DND-41 (cell line): ENCODE data around the gene ITSN2.

Experiments
- ATAC-seq: fragments of 200-7000 bp; cut with Tn5 transposase; 3 replicates; pipeline ENCODE4 v1.9.1; 2021; ENCODE audit warnings: low read depth; ENCODE audit not compliant: insufficient read depth
- DNase-seq: peaks from one replicate; pipeline ENCODE4 v3.0.0-alpha.2; 2020
- H2AFZ ChIP-seq: 2 replicates; pipeline ENCODE4 v1.6.0; 2012; ENCODE audit warnings: low read depth, low read length
- H3K27ac ChIP-seq: 2 replicates; pipeline ENCODE4 v1.5.1; 2012; ENCODE audit warnings: low read length, inconsistent platforms
- H3K27me3 ChIP-seq: fragments of 200-600 bp; sonication (generic); 2 replicates; pipeline ENCODE4 v1.6.0; 2012; ENCODE audit warnings: low read length, mild to moderate bottlenecking, inconsistent platforms; ENCODE audit not compliant: insufficient read depth, poor library complexity
- H3K36me3 ChIP-seq: 2 replicates; pipeline ENCODE4 v1.5.1; 2012; ENCODE audit warnings: low read length, inconsistent platforms; ENCODE audit not compliant: insufficient read depth
- H3K4me1 ChIP-seq: 2 replicates; pipeline ENCODE4 v1.5.1; 2012; ENCODE audit warnings: mild to moderate bottlenecking, low read length; ENCODE audit not compliant: insufficient read depth
- H3K4me2 ChIP-seq: 2 replicates; pipeline ENCODE4 v1.6.0; 2012; ENCODE audit warnings: mild to moderate bottlenecking, moderate library complexity, low read length, inconsistent platforms; ENCODE audit not compliant: insufficient read depth
- H3K4me3 ChIP-seq, 2 experiments: fragments of 200-600 bp in 1 of 2; shearing (Covaris generic) in 1 of 2; 2 replicates each; pipeline ENCODE4 v1.5.1; 2012 to 2016; ENCODE audit warnings: inconsistent platforms in 2 of 2, low read length in 2 of 2, mild to moderate bottlenecking in 2 of 2, low read depth in 1 of 2, moderate library complexity in 1 of 2
- H3K79me2 ChIP-seq: 2 replicates; pipeline ENCODE4 v1.6.0; 2012; ENCODE audit warnings: low read length, inconsistent platforms; ENCODE audit not compliant: insufficient read depth
- H3K9ac ChIP-seq: 2 replicates; pipeline ENCODE4 v1.6.0; 2012; ENCODE audit warnings: low read depth, mild to moderate bottlenecking, inconsistent platforms, low read length, moderate library complexity
- H3K9me3 ChIP-seq: 2 replicates; pipeline ENCODE4 v1.5.1; 2012; ENCODE audit warnings: low read length, moderate library complexity, mild to moderate bottlenecking, inconsistent platforms; ENCODE audit not compliant: insufficient read depth, severe bottlenecking
- H4K20me1 ChIP-seq: 2 replicates; pipeline ENCODE4 v1.6.0; 2012; ENCODE audit warnings: low read length; ENCODE audit not compliant: insufficient read depth
- EZH2 ChIP-seq: IDR thresholded peaks from 3 replicates; pipeline ENCODE4 v1.6.1; 2012; ENCODE audit warnings: borderline replicate concordance, low read depth, mild to moderate bottlenecking, moderate library complexity, low read length, inconsistent platforms; ENCODE audit not compliant: severe bottlenecking
- TF ChIP-seq, protein P1 (sequence below): IDR thresholded peaks from 2 replicates; pipeline ENCODE4 v1.5.1; 2012; ENCODE audit warnings: borderline replicate concordance, low read length, moderate library complexity, mild to moderate bottlenecking; ENCODE audit not compliant: poor library complexity, severe bottlenecking; ENCODE audit errors: extremely low read depth

Gene ITSN2

DNA sequence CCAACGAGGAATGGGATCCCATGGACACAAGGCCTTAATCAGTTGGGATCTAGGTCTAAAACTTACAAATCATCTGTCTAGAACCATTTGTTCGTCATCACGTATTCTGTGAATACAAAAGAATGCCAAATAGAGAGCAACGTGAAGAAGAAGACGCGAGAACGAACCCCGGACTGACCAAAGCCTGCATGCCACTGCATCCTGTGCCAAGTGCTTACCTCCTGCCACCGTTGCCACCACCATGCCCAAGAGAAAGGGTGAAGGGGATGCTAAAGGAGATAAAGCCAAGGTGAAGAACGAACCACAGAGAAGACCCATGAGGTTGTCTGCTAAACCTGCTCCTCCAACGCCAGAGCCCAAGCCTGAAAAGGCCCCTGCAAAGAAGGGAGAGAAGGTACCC is 30.2 kb downstream of the ITSN2 start:
- no peak overlapping the region for H3K4me2 ChIP-seq
- H3K27me3 ChIP-seq = no peaks in the 10 kb centered on the region
- H3K4me3 ChIP-seq = no peak overlapping the region
- TF ChIP-seq, protein P1, sequence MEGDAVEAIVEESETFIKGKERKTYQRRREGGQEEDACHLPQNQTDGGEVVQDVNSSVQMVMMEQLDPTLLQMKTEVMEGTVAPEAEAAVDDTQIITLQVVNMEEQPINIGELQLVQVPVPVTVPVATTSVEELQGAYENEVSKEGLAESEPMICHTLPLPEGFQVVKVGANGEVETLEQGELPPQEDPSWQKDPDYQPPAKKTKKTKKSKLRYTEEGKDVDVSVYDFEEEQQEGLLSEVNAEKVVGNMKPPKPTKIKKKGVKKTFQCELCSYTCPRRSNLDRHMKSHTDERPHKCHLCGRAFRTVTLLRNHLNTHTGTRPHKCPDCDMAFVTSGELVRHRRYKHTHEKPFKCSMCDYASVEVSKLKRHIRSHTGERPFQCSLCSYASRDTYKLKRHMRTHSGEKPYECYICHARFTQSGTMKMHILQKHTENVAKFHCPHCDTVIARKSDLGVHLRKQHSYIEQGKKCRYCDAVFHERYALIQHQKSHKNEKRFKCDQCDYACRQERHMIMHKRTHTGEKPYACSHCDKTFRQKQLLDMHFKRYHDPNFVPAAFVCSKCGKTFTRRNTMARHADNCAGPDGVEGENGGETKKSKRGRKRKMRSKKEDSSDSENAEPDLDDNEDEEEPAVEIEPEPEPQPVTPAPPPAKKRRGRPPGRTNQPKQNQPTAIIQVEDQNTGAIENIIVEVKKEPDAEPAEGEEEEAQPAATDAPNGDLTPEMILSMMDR = no peak
- TF ChIP-seq EZH2 = no peak
- DNase-seq (no peak), ATAC-seq (no peak)
- no peaks in the 10 kb centered on the region for H3K4me1 ChIP-seq
- no peaks in the 10 kb centered on the region for H3K36me3 ChIP-seq
- peaks cover 22% of the 10 kb centered on the region for H3K79me2 ChIP-seq
- no peak overlapping the region for H2AFZ ChIP-seq
- H4K20me1 ChIP-seq = peaks cover 12% of the 10 kb centered on the region; the same call in 1 of the 2 replicates
- H3K9ac ChIP-seq = no peak overlapping the region
- H3K9me3 ChIP-seq = no peaks in the 10 kb centered on the region
- H3K27ac ChIP-seq = no peak overlapping the region

DNA sequence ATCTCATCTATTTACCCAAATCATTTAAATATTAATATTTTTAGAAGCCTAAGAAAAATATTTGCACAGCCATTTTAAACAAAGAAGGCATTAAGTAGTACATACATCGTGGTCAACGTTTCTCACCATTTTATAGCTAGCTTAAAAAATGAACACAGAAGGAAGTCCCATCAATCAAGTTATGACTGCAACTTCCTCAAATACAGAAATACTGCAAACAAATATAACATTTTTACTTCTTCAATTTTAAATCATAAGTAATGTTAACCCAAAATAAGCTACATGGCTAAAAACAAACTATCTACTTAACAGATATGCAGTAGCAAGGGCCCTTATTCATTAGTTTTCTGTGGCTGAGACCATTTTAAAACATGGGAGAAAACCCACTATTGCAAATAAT is 30.6 kb downstream of the ITSN2 start:
- Histone ChIP-seq H3K4me2 (no peak overlapping the region), H3K79me2 (peaks cover 22% of the 10 kb centered on the region), H3K27ac (no peak overlapping the region), H3K27me3 (no peaks in the 10 kb centered on the region), H3K4me1 (no peaks in the 10 kb centered on the region), H4K20me1 (peaks cover 12% of the 10 kb centered on the region; the same call in 1 of the 2 replicates), H3K9me3 (no peaks in the 10 kb centered on the region), H2AFZ (no peak overlapping the region), H3K36me3 (no peaks in the 10 kb centered on the region), H3K9ac (no peak overlapping the region), H3K4me3 (no peak overlapping the region)
- ATAC-seq (no peak), DNase-seq (no peak)
- TF ChIP-seq, protein P1 = no peak

GRCh38 chr2:24328010-24328409 is 32.3 kb downstream of the ITSN2 start:
- Histone ChIP-seq H3K27ac (no peak overlapping the region), H3K4me3 (no peak overlapping the region), H3K27me3 (no peaks in the 10 kb centered on the region), H3K36me3 (no peaks in the 10 kb centered on the region), H3K4me2 (no peak overlapping the region), H3K4me1 (no peaks in the 10 kb centered on the region), H2AFZ (no peak overlapping the region), H3K79me2 (peaks cover 19% of the 10 kb centered on the region), H3K9me3 (no peaks in the 10 kb centered on the region), H4K20me1 (peaks cover 10% of the 10 kb centered on the region; the same call in 1 of the 2 replicates), H3K9ac (no peak overlapping the region)
- TF ChIP-seq EZH2 = no peak
- TF ChIP-seq, protein P1 = no peak
- ATAC-seq = no peak
- no peak for DNase-seq

DNA sequence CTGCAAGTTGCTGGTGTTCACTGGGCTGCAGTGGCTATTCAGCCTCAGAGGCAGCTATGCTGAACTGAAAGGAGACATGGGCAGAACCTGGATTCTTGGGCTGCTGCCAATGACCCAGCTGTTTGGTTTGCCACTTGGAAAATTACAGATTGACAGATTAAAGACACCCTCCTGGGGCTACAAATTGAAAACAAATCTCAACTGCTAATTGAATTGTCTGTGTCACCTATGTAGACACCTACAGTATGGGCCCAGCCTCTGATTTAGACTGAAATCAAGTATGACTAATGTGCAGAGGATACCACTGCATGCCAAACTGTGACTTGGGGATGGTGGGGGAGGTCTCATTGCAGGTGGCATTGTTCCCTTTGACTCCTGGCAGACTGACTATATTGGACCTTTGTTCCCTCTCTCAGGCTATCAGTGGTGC is 42.8 kb downstream of the ITSN2 start:
- no peak overlapping the region for H3K9ac ChIP-seq
- H3K36me3 ChIP-seq = no peaks in the 10 kb centered on the region; the same call in 1 of the 2 replicates
- no peaks in the 10 kb centered on the region for H3K4me1 ChIP-seq
- H3K27me3 ChIP-seq = no peaks in the 10 kb centered on the region
- H3K4me2 ChIP-seq = no peak overlapping the region
- no peak for DNase-seq
- no peak for ATAC-seq
- H3K9me3 ChIP-seq = no peaks in the 10 kb centered on the region
- no peak overlapping the region for H2AFZ ChIP-seq
- H3K27ac ChIP-seq = no peak overlapping the region
- H3K79me2 ChIP-seq = 0 out of 2 replicates have a peak, but pooled peaks cover 4% of the 10 kb centered on the region
- H4K20me1 ChIP-seq = peaks cover 3% of the 10 kb centered on the region; the same call in 1 of the 2 replicates
- H3K4me3 ChIP-seq = no peak overlapping the region
- TF ChIP-seq, protein P1 = no peak
